ENCODE results near the gene PKP3.
"Not testable (repeated sequence)": the region's sequence is repeated elsewhere in the genome, so short reads cannot be mapped to it uniquely, and the experiment has no call there.

Gene PKP3

DNA sequence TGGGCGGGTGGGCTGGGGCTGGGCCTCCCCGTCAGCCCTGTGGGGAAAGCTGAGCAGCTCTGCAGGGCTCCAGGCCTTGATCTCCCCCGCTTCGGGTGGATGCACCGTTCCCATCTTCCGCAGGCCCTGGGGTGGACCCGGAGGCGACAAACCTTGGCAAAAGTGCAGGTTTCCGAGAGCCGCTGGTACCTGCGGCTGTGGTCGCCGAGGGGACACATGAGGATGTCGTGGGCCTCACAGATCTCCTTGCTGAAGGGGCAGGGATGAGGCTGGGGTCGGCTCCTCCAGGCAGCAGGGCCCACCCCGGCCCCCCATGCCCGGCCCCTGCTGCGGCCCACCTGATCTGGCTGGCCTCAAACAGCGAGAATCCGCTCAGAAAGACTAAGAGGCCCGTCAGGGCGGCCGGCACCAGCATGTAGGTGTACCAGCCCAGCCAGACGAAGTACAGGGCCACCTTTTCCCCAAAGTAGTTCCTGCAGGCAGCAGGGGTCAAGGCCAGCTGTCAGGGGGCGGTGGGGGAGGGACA is 36.0 kb downstream of the PKP3 start:
- DNase-seq (ENCODE audit: low spot score), result no peak

DNA sequence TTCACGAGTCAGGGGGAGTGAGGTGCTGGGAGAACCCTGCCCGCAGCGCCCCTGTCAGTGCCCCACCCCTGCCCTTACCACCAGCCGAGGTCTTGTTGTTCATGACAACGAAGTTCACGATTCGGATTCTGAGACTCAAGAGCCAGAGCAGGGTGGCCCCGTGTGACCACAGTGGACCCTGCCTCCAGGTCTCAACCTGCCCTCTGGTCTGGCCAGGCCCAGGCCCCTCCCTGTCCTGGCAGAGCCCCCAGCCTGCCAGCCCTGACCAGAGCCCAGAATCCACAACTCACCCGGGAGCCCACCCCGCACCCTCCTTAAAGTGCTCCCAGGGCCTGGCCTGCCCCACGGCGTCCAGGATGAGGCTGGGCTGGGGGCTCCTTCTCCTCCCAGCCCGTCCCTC is 37.9 kb downstream of the PKP3 start:
- no peak for DNase-seq (ENCODE audit: low spot score)

DNA sequence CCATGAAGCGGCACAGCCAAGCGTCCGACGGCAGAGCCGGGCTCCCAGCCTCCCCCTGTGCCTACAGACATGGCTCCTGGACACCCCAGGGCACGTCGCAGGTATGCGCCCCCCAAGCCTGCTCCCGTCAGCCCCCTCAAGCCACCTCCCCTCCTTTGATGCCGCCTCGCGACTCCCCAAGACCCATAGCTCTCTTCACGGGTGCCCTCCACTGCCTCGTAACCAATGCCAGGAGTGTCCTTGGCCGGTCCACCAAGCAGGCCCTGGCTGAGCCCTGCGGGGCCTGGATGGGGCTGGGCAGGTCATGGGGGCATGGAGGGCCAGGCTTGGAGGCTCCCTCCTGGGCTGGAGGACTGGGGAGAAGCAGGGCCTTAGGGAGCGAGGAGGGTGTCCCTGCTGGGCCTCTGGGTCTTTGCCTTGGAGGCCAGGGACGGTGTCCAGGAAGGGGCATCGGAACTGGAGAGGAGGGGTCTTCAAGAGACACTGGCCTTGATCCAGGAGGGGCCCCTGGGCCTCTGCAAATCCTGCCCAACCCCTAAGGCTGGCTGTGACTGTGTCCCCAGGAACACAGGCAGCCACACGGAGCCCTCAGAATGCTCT is 38.6 kb downstream of the PKP3 start:
- DNase-seq (ENCODE audit: low spot score), result no peak

DNA sequence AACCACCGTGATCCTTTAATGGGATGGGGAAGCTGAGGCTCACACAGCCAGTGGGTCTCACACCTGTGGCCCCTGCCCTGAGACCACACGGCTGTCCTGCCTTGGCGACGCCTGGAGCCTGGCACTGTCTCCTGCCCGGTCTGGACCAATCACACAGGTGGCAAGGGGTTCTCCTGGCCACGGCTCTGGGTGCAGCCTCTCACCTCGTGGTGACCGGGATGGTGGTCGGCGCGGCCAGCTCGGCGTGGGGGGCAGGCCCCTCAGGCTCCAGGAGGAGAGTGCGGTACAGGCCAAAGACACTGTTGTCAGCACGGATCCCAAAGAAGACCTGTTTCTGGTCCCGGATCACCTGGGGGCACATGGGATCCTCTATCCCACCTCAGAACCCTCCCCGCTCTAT is 39.1 kb downstream of the PKP3 start:
- DNase-seq (ENCODE audit: low spot score), result no peak

DNA sequence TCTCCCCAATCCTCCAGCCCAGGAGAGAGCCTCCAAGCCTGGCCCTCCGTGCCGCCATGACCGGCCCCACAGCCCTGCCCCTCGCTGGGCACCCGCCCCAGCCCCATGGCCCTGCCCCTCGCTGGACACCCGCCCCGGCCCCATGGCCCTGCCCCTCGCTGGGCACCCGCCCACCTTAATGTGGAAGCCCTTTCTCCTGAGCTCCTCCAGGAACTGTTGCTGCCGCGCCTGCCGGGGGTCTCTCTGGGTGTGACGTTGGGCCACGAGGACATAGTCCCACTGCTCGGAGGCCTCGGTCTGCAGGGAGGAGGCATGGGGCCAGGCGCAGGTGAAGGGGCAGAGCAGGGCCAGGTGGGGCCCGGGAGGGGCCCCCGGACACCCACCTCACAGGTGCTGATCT is 39.6 kb downstream of the PKP3 start:
- no peak for DNase-seq (ENCODE audit: low spot score)

DNA sequence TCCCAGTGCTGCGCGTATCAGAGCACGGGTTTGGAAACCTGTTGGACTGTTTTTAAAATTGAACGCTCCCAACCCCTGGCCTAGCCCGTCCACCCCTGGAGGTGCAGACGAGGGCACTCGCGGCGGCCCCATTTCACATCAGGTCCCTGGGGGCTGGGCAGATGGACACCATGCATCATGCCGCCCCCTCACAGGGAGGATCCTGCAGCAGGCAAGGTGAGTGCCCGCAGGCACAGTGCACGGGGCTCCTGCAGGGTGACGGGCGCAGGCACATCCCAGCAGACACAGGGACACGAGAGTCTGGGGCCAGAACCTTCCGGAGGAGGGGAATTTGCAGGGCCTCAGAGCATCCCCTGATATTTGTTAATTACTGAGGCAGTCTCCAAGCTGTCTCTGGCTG is 40.5 kb downstream of the PKP3 start:
- no peak for DNase-seq (ENCODE audit: low spot score)

DNA sequence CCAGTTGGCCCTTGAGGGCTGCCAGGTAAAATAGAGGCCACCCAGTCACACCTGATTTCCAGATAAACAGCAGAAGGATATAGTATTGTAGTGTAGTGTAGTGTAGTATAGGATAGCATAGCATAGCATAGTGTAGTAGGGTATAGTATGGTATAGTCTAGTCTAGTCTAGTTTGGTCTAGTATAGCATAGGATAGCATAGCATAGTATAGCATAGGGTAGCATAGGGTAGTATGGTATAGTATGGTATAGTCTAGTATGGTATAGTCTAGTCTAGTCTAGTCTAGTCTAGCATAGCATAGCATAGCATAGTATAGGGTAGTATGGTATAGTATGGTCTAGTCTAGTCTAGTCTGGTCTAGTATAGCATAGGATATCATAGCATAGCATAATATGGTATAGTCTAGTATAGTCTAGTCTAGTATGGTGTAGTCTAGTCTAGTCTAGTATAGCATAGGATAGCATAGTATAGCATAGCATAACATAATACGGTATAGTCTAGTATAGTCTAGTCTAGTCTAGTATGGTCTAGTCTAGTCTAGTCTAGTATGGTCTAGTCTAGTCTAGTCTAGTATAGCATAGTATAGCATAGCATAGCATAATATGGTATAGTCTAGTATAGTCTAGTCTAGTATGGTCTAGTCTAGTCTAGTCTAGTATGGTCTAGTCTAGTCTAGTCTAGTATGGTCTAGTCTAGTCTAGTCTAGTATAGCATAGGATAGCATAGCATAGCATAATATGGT is 41.2 kb downstream of the PKP3 start:
- DNase-seq (ENCODE audit: low spot score), result not testable (repeated sequence)

DNA sequence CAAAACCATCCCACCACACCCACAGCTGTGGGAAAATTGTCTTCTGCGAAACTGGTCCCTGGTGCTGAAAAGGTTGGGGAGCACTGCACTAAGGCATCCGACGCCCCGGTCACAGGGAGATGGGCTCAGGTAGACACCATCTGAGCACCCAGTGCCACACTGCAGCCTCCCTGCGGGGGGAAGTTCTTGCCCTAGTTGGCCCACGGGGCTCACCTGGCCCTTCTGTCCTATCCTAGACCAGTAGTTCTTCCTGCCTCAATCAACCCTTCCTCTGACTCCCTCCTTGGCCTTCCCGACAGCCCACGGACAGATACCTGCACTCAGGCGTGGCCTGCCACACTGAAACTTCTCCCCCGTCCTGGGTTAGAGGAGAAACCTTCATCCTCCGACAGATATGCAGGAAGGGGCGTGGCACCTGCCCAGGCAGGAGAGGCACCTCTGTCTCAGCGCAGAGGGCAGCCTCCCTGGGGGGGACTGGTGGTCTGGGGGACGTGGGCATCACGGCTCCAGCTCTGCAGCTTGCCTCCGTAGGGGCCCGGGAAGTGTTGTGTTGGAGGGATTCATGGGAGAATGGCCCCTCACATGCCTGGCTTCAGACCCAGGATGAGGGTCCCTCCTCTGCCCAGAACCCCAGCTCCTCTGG is 43.3 kb downstream of the PKP3 start:
- DNase-seq (ENCODE audit: low spot score), result no peak

DNA sequence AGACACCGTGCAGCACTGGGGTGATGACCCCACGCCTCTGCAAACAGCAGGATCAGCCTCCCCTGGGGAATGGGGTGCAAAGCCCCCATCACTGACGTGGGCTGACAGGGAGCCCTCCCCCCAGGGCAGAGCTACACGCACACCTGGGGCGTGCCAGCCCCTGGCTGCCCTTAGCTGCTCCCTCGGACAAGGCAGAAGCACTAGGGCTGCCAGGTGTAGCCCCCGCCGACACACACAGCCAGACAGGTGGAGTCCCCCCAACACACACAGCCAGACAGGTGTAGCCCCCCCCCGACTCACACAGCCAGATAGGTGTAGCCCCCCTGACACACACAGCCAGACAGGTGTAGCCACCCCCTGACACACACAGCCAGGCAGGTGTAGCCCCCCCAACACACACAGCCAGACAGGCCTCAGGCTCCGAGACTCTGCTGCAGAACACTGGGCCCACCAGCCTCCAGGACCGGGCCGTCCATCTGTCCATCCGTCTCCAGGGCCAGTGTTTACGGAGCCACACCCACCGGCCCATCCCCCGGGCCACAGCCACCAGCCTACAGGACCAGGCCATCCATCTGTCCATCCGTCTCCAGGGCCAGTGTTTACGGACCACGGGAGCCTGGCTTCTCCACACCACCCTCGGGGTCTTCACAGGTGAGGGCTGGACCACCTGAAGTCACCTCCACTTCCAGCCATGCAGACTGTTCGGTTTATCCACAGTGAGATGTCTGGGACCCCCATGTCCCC is 44.3 kb downstream of the PKP3 start:
- DNase-seq (ENCODE audit: low spot score), result no peak

DNA sequence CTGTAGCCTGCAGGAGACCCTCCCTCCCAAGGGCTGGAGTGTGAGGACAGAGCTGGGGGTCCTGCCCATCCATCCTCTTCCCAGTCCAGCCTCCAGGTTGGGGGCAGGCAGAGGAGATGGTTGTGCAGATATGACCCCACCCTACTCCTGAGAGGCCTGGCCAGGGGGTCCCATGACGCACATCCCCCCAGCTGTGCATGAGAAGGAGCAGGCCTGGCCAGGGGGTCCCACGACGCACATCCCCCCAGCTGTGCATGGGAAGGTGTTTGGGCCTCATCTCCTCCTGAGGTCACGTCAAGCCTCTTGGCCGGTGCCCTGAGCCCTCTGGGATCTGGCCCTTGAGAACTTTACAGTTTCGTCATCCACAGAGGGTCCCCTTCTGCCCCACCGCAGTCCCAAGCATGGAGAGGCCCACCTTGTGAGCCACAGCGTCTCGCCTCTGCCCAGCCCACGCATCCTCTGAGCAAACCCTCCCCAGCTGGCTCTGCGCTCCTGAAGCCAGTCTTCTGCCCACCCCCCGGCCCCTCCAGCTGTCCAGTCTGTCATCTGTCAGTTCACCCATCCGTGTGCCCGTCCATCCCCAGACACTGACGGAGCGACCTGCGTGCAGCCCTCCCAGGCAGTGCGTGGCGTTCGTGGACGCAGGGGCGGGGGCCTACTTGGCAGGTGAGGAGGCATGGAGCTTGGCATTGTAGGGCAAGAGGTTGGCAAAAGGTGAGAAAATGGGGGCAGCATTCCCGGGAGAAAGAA is 45.5 kb downstream of the PKP3 start:
- DNase-seq (ENCODE audit: low spot score), result no peak

DNA sequence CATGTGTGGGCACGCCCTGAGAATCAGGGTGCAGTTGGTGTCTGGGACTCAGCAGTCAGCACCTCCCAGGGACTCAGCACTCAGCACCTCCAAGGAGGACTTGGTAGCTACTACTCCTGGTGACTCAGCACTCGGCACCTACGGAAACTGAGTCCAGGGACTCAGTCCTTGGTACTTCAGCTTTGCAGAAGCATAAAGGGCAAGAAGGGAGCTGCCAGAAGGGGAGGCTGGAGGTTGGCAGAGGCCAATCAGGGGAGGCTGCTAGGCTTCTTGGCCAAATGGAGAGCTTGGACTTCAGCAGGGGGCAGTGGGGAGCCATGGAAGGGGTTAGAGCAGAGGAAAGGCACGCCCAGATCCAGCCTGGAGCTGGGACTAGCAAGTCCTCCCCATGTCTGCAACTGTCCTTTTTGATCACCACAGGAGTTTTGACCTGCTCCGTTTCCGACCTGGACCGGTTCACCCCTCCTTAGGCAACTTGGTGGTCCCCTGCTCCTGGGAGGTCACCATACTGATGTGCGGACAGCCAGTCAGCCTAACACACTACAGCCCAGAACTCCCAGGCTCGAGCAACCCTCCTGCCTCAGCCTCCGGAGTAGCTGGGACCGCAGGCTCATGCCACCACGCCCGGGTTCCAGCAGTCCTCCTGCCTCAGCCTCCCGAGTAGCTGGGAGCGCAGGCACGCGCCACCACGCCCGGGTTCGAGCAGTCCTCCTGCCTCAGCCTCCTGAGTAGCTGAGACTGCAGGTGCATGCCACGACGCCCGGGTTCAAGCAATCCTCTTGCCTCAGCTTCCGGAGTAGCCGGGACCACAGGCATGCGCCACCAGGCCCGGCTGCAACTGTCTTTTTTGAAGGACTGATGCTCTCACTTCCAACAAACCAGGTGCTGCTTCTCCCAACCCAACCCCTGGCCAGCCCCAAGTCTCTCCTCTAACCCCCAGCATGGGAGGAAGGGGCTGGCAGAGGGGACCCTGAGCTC is 46.3 kb downstream of the PKP3 start:
- no peak for DNase-seq (ENCODE audit: low spot score)

DNA sequence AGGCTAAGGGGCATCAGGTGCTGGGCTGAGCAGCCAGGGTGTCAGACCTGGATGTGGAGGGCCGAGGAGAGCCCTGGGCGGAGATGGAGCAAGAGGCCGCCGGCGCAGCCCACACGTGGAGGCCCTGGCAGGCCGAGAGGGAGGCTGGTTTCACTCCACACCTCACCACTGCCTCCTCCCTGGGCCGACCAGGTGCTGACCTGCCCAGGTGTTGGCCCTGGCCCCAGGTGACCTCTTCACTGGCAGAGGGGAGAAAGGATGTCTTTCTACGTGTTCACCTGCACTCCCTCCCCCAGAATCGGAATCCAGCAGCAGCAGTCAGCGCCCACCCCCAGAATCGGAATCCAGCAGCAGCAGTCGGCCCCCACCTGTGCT is 47.0 kb downstream of the PKP3 start:
- no peak for DNase-seq (ENCODE audit: low spot score)

DNA sequence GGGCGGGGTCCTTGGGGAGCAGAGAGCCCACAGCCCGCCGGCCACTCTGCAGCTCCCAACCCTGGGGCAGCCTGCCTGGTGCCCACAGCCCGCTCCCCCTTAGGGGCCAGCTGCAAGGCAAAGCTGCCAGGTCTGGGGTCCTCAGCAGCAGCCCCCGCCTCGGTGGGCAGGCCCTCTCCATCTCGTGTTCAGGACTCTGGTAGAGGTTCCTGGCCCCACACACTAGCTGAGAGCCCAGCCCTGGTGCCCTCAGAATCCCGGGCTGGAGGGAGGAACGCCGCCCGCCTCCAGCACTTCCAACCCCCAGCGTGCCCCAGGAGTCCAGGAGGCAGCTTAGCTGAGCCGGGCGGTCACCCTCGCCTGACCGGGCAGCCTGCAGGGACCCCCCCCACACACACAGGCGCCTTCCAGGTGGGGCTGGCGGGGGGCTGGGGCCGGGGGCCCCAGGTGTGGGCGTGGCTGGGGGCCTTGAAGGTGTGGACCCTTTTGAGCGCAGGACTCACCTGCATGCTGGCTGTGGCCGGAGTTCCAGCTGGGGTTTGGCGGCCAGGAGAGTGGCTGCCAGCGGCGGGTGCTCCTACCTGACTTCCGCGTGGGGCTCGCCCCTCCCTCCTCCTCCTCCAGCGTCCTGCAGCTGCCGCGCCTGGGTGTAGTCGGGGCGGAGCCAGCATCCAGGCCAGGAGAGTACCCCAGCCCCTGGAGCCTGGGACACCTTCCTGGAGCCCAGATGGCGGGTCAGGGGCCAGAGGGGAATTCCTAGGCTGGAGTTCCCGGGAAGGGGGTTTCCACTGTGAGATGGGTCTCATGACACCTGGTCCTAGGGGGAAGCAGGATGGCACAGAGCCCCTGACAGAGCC is 47.6 kb downstream of the PKP3 start, which contains the start of gene ANO9:
Gene ANO9, minus strand, starts transcription at position 594 of the 857 bp plus-strand sequence. Its CDS starts 85 bp downstream, at position 509.
- no peak for DNase-seq (ENCODE audit: low spot score)

DNA sequence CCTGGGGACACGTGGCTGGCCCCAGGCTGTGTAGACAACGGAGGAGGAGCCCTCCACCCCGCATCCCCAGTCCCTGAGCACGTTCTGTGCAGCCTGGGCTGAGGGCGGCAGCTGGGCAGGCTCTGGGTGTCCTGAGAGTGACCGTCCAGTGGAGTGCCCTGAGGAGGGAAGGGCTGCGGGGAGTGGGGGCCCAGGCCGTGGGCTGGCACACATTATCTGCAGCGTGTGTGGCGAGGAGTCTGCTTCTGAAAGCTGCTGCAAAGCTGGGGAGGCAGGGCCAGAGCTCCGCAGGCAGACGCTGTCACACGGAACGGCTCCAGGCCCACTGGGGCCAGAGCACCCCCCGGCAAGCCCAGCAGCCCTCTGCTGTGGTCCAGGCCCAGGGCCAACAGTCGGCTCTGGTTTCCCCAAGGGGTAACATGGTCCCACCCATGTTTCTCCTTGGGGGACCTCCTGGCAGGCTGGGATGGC is 48.6 kb downstream of the PKP3 start:
- DNase-seq (ENCODE audit: low spot score), result no peak

DNA sequence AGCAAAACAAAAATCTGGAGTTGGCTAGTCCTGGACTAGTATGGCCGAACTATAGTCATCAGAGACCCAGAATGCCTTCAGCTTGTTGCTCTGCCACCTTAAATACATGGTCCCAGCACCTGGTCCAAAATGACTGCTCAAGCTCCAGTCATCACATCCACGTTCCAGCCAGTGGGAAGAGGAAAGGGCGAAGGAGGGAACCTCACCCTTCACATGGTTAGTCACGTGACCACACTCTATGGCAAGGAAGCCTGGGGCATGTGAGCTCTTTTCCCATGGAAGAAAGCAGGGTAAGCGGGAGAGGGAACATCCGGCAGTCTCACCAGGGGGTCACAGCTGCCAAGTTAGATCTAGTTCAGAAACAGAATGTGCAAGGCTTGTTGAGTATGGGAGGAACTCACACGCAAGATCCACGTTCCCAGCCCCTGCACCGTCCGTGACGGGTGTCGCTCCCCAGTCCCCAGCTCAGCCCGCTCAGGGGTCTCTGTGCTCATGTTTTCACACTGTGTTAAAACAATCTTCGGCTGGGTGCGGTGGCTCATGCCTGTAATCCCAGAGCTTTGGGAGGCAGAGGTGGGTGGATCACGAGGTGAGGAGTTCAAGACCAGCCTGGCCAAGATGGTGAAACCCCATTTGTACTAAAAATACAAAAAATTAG is 49.7 kb downstream of the PKP3 start:
- DNase-seq (ENCODE audit: low spot score), result peak; percentile 54

DNA sequence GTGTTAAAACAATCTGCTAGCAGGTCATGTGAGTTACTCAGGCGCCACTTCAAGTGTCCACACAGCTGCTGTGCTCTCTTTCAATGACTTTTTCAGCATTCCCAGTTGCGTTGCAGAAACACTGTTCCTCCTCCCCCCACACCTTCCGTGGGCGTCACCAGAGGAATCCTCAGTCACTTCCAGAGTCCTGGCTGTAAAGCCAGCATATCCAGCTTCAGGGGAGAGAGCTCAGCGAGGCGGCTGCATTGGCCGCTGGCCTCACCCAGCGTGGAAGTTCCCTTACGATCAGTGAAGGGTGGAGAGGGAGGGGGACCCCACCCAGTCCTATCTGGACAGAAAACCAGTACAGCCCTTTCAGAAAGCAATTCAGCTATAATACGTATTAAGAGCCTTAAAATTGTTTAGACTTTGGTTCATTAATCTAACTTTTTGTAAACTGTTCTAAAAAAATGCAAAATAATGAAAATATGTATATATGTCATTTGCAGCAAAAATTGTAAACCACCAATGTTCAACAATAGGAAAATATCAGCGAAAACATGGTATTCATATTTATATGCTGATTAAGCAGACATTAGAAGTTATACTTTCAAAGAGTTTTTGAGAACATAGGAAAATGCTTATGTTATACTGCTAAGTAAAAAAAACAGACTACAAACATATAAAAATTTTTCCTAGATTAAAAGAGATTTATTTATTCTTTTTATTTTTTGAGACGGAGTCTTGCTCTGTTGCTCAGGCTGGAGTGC is 50.6 kb downstream of the PKP3 start:
- DNase-seq (ENCODE audit: low spot score), result no peak

DNA sequence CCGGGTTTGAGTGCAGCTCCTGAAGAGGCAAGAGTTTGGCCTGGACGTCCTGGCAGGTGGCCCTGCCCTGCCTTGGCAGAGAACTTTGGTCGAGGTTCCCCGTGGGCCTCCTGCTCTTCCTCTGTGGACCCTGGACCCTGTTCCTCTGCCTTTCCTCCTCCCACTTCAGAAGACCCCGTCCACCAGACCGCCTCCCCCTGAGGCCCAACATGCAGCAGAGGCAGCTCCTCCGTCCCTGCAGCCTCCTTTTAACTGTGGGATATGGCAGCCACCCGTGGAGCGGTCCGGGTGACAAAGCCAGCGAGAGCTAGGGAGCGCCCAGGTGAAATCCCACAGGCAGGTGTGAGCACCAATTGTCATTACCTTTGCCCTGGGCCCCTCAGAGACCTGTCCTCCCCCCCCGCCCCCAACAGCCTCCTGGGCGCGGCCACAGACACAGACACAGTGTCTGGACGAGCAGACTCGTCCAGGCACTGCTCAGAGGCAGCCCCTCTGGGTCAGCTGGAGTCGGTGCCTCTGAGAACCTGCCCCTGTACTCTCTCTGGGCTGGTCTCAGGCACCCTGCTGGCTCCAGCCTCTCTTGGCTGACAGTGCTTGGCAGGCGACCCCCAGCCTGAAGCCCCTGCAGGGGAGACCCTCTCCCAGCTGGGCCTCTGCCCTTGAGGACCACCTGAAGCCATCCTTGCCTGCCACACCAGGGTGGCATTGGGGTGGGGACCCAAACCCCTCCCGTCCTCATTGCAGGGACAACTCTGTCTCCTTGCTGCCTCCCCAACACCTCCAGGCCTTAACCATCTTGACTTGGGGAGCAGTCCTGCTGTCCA is 52.0 kb downstream of the PKP3 start:
- DNase-seq (ENCODE audit: low spot score), result no peak
